GM04503 (cell line): ENCODE results near the gene MYCL.

Source experiments
- DNase-seq: peaks from one replicate; pipeline ENCODE4 v3.0.0-alpha.2; 2012; ENCODE audit warnings: low read depth

Gene MYCL, protein sequence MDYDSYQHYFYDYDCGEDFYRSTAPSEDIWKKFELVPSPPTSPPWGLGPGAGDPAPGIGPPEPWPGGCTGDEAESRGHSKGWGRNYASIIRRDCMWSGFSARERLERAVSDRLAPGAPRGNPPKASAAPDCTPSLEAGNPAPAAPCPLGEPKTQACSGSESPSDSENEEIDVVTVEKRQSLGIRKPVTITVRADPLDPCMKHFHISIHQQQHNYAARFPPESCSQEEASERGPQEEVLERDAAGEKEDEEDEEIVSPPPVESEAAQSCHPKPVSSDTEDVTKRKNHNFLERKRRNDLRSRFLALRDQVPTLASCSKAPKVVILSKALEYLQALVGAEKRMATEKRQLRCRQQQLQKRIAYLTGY

DNA sequence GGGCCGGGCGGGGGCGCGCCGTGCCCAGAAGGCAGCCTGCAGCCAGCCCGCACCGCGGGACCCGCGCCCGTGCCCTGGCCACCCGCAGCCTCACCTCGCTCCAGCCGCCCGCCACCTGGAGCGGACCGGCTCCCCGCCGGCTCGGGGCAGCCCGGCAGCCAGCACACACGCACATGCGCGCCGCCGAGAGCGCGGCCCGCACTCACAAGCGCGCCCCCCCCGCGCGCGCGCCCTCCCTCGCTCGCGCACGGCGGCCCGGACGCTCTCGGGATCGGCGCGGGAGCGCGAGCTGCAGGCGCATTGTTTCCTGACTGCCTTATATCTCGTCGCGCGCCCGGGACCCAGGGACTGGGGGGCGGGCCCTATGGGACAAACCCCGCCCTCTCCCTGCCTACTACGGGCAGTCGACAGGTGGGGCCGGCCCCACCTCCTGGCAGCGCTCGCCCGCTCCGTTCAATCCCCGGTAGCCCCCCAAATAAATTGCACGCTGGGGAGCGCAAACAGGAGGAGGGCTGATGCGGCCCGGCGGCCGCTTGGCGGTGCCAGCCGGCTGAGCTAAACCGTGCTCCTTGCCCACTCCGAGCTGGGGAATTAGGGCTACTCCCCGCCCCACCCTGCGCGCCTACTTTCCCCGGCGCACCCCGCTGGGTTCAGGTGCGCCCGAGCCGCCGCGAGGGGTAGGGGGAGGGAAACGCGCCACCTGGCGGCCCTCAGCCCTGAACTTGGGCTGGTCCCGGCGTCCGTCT lies at the start of gene MYCL:
Gene MYCL, minus strand, starts transcription at position 204 of the 746 bp plus-strand sequence. CDS start 483 bp downstream, outside the sequence.
- DNase-seq, result no peak

DNA sequence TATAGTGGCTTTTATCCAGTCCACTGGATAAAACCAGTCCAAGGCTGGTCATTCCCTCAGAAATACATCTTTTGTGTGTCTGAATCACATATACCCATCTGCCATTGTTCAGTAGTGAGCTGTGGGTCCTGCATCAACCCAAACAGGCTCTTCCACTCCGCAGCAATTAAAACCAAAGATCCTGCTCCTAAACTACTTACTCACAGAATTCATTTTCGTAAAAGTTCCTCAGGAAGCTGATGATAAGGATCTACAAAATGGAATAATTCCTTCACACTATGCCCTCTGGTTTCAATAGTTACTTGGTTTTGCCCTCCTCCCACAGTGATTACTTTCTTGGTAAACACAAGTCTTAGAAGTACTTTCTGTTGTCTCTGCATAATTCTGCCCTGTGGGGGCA lies 48.2 kb upstream of the MYCL start:
- no peak for DNase-seq

DNA sequence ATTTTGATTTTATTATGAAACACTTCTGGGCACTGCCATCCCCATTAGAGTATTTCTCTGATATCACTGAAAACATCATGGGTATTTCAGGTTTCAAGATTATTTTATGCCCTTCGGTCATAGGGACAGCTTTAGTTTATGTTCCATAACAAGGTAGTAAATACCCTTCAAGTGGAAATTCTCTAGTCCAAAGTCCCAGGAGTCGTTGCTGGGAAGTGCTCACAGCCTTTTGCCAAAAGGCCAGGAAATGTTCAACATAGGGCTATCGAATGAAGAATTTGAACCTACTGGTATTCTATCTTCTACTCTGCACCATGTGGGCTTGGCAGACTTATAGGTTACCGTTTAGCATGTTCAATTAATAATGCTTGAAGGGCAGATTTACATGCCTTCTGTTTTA lies 45.5 kb upstream of the MYCL start:
- DNase-seq, result no peak

DNA sequence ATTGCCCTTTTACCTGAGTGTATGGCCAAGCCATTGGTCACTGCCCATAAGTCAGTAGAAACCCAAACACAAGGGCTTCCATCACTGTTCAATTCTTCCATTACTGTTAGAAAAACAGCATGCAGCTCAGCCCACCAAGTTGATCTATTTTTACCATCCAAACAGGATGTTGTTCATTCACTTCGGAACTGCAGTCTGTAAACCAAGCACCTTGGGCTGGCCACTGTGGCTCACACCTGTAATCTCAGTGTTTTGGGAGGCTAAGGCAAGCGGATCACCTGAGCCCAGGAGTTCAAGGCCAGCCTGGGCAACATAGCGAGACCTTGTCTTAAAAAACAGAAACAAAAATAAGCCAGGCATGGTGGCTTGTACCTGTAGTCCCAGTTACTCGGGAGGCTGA lies 44.5 kb upstream of the MYCL start:
- DNase-seq, result no peak

DNA sequence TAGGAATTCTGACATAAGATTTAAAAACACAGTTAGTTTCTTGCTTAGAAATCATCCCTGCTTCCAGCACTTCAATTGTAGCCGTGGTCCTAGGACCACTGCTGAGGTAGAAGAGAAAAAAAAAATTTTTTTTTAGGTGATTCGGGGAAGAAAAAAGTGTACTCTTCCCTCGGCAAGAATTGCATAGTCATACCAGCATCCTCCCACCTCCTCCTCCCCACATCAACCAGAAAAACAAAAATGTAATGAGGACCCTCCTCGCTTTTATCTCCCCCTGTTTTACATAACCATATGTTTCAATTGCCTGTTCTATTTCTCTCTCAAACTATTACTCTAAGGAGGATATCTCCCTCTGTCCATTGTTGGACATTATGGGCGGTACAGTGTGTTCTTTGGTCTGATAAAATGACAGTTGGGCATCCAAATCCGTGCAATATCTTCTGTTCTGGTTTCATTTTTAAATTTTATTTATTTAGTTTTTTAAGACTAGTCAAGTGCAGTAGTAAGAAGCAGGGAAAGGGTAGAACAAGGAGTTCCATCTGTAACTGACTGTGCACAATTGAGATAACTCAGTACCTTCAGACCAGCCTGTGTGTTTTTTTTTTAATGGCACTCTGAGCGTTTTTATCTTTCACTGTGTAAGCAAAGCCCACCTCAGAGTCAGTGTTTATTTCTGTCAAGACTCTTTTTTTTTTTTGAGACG lies 42.8 kb upstream of the MYCL start:
- no peak for DNase-seq

DNA sequence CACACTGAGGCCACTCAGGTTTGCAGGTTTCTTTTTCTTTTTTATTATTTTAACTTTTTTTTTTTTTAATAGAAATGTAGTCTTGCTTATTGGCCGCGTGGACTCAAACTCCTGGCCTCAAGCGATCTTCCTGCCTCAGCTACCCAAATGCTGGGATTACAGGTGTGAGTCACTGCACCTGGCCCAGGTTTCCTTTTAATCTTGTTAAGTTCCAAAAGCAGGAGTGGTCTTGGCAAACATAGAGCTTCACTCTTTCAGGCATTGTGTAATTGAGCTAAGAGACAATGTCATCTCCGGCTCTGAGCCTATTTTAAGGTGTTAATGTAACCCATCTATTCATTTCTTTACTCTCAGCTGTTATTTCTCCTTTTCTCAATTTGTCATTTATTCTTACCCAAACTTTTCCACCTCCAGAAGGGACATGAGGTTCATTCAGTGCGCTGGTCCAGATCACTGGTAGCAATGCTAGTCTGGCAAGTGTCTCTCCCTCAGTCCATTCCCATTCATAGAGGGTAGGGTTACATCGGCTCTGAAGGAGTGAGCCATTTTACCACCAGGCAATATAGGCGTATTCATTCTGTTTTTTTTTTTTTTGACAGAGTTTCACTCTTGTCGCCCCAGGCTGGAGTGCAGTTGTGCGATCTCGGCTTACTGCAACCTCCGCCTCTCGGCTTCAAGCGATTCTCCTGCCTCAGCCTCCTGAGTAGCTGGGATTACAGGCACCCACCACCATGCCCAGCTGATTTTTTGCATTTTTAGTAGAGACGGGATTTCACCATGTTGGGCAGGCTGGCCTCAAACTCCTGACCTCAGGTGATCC lies 42.0 kb upstream of the MYCL start:
- DNase-seq, result no peak

DNA sequence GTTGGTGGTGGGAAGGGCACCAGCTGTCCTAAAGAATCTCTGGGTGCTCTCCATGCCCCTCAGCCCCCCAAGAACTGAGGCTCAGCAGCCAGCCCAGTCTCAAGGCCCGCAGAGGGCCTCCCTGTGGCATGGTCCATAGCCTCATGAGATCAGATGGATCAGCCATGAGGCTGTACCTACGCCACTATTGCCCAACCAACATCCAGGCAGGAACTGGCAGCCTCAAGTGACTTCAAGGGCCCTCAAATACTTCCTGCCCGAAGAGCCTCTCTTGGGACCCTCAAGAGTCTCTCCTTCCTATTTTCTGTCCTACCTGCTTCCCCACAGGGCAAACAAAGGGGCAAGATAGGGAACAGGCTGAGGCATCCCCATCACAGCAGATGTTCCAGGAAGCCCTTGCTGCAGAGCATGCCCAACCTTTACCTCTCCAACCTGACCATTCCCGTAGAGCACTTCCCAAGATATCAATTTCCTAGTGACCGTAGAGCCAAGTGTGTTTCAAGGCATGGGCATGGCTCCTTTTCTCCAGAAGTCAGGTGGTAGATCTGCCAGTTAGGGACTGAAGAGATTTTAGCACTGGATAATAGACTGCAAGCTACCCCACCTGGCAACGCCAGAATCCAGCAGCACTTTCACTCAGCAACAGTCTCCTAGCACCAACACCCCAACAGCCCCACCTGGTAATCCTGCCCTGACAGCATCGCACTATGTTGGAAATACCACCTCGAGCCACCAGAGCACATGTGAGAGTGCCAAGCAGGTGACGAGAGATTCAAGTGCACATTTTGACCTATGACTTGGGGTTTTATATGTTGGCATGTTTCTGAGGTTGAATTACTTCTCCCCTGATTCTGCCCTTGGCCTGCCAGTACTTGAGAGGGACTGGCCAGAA lies 39.5 kb upstream of the MYCL start:
- DNase-seq, result no peak

DNA sequence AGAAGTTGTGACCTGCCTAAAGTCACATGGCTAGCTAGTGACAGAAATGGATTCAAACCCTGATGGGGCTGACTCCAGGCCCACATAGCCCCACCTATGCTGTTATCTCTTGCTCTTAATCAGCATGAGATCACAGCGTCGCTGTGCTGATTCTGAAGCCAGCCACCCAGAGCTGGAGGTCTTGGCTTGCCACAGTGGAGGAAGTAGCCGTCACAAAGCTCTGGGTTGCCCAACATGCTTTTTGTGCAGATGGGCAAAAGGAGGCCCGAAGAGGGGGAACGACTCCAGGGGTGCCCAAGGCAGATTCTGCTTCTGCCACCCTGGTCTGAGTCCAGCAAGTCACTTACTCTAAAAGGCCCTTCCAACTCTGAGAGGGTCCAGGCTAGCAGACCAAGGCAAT lies 38.5 kb upstream of the MYCL start:
- DNase-seq, result no peak

DNA sequence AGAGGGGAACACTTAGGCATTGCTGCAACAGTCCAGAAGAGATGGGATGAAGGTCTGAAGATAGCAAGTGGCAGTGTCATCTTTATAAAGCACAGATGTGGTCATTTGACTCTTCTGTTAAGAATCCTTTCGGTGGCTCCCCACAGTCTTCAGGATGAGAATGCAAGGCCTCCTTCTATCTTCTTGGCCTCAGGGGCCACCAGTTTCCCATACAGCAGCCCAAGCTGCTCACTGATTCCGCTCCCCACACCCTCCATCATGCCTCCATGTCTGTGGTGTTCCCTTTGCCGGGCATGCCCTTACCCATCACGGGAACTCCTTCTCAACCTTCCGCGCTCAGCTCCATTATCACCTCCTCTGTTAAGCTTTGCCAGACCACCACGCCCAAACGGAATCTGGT lies 37.1 kb upstream of the MYCL start:
- DNase-seq, result no peak

DNA sequence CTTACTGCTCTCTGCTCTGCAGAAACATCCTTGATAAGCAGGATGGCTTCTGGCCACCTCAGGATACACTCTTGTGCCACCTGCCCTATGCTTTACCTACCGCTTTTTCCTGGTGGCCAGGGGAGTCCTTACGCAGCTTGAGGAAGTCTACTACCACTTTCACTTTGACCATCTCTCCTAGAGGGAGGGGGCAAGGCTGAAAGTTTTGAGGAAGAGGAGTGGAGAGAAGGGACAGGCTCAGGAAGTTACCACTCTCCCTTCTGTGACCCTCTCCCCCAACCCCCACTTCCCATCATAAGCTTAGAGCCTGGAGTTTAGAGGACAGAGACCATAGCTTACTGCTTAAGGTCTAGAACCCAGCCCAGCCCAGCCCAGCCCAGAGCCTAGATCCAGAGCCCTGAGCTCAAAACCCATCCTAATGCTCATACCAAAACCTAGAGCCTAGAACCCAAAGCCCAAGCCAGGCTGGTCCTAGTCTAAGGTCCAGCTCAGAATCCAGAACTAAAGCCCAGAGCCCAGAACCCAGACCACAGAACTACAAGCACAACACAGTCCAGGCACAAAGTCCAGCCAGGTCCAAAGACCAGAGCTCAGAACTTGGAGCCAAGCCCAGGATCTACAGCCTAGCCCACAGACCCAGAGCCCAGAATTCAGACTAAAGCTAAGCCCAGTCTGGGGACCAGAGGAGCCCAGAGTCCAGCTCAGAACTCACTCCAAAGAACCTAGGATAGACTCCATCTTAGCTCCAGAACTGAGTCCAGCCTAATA lies 35.2 kb upstream of the MYCL start:
- no peak for DNase-seq

DNA sequence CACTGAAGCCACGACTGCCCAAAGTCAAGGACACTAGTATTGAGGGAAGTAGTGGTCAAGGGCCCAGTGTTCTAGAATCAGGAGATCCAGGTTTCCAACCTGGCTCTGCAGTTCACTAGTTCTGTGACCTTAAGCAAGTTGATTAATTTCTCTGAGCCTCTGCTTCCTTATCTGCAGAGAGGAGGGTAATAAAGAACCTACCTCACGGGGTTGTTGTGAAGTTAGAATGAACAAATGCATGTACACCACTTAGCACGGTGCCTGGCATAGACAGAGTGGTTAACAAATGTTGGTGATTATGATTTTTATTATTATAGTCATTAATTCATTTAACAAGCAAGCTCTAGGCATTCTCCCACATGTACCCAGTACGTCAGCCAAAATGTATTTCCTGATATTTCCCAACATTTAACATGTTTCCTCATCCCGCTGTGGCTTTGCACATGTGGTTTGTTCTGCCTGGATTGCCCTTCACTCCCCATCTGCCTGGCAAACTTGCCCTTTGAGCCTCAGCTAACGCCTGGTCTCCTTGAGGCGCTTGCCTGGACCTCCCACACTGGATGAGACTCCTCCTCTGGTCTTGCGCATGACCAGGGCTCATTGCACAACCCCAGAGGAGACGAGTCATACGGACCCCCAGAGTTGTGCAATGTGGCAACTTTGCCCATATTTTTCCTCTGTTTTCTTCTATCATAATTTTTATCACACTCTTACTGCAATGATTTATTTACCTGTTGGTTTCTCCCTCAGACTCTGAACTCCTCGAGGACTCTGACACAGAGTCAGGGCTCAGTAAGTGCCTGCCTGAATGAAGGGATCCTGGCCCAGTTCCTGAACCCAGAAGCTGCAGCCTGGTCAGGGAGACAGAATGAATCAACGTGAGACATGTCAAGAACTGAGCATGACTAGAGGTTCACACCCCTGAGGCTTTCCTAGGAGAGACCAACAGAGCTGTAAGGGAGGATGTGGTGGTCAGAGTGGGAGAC lies 32.5 kb upstream of the MYCL start:
- DNase-seq, result peak; percentile 97

DNA sequence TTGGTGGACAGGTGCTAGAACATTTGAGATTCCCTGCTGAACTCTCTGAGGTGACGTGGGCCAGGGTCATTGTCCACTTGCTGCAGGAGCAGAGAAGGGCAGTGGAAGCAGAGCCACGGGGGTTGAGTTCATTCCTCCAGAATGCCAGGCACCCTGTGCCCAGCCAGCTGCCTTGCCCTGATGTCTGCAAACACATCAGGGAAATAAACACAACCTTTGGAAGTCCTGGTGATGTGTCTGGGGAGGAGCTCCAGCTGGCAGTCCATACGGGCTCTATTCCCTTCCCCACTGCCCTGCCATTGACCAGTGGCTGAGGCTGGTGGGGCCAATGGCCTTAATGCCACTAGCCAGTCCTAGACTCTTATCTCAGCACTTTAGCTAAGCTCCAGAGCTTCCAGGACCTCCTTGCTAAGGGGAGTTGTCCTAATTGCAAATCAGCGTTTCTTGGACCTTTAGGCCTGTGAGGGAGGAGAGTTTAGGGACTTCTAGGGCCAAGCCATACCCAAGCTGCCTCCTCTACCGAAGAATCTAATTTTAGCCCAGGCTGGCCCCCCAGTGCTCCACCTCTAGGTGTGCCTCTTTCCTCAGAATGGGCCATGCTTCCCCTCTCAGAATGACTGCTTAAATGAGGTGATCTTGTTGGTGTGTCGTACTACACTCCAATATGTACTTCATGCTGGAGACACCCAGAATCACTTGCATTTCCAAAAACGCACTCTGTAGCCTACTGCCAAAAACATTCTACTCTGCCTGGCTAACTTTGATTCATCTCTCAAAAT lies 27.3 kb upstream of the MYCL start:
- DNase-seq, result no peak

DNA sequence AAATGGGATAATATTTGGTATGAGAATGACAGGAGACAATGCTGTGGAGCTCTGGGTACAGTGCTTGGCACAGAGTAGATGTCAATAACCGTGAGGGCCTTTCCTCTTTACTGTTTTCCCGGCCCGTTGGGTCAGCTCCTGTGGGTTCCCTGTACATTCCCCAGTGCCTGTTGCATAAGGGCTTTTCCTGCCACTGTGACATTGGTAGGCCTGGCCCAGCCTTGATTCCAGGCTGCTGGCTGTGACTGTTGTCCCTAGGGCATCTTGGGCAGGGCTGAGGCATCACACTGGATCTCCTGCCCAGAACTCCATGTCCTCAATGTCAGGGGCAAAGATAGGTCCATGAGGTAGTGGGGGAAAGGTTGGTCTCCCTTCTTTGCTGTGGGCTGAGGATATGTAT lies 25.8 kb upstream of the MYCL start:
- DNase-seq, result no peak

DNA sequence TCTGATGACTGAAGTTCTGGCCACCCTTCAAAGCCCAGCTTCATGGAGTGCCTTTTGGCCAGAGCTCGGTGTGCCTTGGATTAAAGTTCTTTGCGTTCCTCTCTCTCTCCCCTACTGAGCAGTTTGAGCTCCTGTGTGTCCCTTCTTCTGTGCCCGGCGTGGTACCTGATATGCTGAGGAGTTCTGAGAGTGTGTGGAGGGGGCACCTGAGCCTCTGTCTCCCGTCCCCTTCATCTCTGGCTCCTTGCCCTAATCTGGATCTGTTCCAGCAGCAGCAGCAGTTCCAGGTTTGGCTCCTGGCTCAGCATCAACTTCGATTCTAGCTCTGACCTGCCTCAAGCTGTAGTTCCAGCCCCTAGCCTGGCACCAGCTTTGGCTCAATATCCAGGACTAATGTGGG lies 25.1 kb upstream of the MYCL start:
- DNase-seq, result no peak

DNA sequence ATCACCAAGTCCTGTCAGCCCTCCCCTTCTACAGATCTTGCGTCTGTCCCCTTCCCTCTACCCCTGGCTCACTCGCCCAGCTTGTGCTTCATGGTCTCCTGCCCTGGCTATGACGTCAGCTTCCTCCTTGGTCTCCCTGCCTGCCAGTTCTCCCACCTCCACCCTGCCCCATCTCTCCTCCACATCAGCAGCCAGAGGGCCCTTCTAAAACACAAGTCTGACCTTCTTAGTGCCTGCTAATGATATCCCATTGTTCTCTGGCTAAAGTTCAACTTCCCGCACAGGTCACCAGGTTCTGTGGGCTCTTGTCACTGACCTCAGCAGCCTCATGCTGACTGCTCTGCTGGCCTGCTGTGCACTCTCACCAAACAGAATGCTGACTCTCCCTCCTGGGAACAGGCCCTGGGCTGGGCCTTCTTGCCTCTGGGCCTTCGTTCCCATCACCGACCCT lies 24.7 kb upstream of the MYCL start:
- no peak for DNase-seq

DNA sequence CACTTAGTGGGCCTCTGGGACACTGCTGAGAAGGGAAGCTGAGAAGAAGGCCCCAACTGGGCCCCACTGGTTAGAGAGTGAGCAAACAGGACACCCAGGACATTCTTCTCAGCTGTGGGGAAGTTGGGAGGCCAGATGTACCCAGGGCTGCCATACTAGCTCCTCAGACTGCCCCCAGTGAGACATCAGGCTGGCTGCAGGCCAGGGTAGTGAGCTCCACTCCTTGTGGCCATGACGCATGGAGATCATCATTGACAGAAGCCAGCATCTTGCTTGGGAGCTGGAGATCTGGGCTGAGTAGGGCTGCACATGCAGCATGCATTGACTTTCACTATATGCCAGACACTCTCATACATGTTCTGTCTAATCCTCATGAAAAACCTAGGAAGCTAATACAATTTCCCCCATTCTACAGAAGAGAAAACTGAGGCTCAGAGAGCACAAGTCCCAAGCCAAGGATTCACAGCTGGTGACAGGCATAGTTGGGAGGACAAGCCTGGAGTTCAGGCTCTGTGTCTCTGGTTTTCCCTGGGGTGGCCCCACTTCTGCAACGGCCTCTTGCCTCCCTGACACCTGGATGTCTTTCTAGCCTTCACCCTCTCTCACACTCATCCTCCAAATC lies 24.1 kb upstream of the MYCL start:
- DNase-seq, result no peak

DNA sequence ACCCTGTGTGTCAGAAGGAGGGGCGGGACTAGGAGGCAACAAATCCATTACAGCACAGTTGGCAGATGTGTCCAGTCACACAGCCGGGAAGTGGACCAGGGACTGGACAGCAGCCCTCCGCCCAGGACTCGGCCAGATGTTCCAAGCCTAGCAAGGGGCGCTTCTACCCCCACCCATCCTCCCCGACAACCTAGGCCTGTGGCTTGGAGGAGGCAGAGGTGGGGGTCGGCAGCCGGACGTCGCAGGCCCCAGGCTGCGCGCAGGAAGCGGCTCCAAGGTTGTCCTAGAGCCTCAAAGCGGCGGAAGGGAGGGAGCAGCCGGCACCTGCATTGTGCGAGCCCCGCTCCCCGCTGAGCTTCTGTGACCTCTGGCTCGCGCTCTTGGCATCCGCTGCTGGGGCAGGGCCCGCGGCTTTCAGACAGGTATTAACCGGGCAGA lies 20.6 kb upstream of the MYCL start:
- no peak for DNase-seq

DNA sequence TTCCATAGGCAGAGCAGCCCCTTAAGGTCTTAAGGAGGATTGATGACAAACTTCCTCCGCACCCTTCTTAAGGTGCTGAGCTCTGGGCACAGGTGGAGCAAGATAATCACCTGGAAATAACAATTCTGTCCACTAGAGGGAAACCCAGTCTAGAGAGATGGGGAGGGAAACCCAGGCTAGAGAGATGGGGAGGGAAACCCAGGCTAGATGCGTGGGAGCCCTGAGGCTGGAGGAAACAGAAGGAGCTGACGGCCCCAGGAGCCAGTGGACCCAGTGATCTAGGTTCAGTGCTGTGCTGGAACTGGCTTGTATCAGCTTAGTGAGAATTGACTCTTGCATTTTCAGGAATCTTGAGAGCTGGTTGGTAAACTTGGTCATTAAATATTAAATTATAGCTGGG lies 17.8 kb upstream of the MYCL start:
- DNase-seq, result no peak
